ENCODE data around the gene SYNPO.

DNA sequence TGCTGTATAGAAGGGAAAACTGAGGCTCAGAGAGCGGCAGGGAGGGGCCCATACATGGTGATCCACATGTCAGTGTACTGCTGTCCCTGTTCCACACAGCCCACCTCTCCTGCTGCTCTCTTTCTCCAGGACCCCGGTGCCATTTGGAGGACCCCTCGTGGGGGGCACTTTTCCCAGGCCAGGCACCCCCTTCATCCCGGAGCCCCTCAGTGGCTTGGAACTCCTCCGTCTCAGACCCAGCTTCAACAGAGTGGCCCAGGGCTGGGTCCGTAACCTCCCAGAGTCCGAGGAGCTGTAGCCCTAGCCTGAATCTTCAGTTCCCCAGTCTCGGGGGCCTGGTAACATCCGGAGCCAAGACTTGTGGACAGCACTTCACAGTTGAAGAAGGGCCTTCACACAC, 36.1 kb downstream of the SYNPO start:
- no peak for TF ChIP-seq L3MBTL2 (conservative IDR thresholded peaks at IDR 0.05)
- TF ChIP-seq HDGF (IDR thresholded peaks at IDR 0.05; ENCODE audit: borderline replicate concordance) = no peak
- no peak for TF ChIP-seq BHLHE40 (IDR thresholded peaks at IDR 0.05; ENCODE audit: borderline replicate concordance)
- no peak for TF ChIP-seq FOXK2 (IDR thresholded peaks at IDR 0.05)
- no peak for TF ChIP-seq TARDBP (IDR thresholded peaks at IDR 0.05)
- TF ChIP-seq SP1 (IDR thresholded peaks at IDR 0.05) = no peak
- TF ChIP-seq ARNT (IDR thresholded peaks at IDR 0.05) = no peak
- no peak for TF ChIP-seq ELF4 (IDR thresholded peaks at IDR 0.05)
- TF ChIP-seq, protein P1, sequence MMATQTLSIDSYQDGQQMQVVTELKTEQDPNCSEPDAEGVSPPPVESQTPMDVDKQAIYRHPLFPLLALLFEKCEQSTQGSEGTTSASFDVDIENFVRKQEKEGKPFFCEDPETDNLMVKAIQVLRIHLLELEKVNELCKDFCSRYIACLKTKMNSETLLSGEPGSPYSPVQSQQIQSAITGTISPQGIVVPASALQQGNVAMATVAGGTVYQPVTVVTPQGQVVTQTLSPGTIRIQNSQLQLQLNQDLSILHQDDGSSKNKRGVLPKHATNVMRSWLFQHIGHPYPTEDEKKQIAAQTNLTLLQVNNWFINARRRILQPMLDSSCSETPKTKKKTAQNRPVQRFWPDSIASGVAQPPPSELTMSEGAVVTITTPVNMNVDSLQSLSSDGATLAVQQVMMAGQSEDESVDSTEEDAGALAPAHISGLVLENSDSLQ (IDR thresholded peaks at IDR 0.05) = no peak
- TF ChIP-seq FOXM1 (IDR thresholded peaks at IDR 0.05; ENCODE audit: borderline replicate concordance) = no peak
